GM12865 (cell line): ENCODE data around the gene SLA2.
A peak's percentile ranks its signal among the peaks of the same experiment; 100 is the strongest.
"Not testable (repeated sequence)": the region's sequence is repeated elsewhere in the genome, so short reads cannot be mapped to it uniquely, and the experiment has no call there.

ENCODE experiments used
- DNase-seq: peaks from one replicate; pipeline ENCODE4 v3.0.0; 2010; ENCODE audit warnings: low read depth
- H3K4me3 ChIP-seq: 2 replicates; pipeline ENCODE4 v1.5.1; 2011; ENCODE audit warnings: mild to moderate bottlenecking, low read depth, low read length, control low read depth
- CTCF ChIP-seq: IDR thresholded peaks from 2 replicates; pipeline ENCODE4 v1.5.1; 2011; ENCODE audit warnings: low read length, control low read depth, low read depth, inconsistent platforms; ENCODE audit not compliant: insufficient read depth; ENCODE audit errors: missing control alignments

The SLA2 gene

DNA sequence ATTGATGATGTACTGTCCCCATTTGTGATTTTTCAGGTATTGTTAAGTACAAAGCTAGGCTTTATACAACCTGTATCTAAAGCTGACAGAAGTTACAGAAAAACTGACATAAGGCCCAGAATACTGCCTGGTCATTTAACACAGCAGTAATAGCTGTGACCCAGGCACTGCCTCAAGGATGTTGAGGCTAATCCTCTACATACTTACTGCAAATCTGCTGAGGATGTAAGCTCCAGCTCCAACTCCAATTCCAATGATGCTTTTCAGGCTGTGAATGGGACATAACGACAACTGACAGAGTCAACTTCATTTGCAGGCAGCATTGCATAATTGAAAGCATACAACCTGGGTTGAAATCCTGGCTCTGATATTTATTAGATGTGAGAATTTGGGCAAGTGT lies 36.3 kb upstream of the SLA2 start:
- DNase-seq = no peak
- TF ChIP-seq CTCF = no peak
- H3K4me3 ChIP-seq = no peak overlapping the region

DNA sequence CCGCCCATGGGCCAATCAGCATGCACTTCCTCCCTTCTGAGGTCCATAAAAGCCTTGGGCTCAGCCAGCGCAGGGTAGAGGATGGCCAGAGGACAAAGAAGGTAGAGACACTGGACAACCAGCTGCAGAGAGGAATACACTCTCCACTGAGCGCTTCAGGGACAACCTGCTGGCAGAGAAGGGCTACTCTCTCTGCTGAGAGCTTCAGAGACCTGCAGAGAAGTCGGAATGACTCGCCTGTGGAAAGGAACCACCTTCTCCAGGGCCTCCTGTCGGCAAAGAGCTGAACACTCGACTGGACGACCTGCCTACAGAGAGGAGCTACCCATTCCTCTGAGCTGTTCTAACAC lies 31.4 kb upstream of the SLA2 start:
- H3K4me3 ChIP-seq = no peak overlapping the region
- no peak for DNase-seq
- no peak for TF ChIP-seq CTCF

DNA sequence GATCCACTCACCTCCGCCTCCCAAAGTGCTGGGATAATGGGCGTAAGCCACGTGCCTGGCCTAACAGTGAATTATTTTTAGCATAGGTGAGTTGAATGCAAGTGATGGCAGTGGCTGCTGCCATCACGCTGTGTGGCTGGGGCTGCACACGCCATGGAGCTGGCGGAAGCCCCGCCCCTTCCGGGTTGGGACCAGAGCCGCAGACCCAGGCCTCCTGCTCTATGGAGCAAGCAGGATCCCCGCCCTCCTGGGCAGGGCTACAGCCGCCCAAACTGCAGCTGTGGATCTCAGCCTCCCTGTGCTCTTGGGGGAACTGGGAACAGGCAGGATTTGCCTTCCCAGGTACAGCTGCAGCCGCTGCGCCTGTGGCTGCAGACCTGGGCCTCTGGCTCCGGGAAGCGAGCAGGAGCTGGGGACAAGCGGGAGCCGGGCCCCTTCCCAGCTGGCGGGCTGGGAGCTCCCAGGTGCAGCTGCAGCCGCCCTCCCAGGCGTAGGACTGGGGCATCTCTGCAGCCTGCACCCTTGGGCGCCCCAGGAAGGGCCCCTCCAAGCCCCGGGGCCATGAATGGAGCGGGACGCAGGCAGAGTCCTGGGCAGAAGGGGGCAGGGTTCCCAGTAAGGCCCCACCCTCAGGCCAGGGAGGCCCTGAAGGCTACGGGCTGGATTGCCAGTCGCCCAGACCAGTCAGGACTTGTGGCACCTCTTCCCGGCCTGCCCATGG lies 30.9 kb upstream of the SLA2 start:
- no peak for DNase-seq
- TF ChIP-seq CTCF = no peak
- H3K4me3 ChIP-seq = no peak overlapping the region

GRCh38 chr20:36675545-36675944 lies 29.5 kb upstream of the SLA2 start:
- not testable (repeated sequence) for H3K4me3 ChIP-seq, DNase-seq

DNA sequence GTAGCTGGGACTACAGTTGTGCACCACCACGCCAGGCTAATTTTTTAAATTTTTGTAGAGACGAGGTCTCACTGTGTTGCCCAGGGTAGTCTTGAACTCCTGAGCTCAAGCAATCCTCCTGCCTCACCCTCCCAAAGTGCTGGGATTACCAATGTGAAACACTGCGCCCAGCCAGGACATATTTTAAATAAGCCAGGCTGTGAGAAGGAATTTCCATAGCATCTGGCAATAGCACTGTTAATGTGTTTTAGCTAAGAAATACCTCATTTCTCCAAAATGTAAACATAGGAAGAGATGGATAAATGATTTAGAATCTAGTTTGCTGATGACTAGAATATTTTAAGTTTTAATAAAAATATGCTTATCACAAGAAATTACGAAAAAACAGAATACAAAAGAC lies 27.0 kb upstream of the SLA2 start:
- DNase-seq = no peak
- TF ChIP-seq CTCF = no peak
- H3K4me3 ChIP-seq = no peak overlapping the region

DNA sequence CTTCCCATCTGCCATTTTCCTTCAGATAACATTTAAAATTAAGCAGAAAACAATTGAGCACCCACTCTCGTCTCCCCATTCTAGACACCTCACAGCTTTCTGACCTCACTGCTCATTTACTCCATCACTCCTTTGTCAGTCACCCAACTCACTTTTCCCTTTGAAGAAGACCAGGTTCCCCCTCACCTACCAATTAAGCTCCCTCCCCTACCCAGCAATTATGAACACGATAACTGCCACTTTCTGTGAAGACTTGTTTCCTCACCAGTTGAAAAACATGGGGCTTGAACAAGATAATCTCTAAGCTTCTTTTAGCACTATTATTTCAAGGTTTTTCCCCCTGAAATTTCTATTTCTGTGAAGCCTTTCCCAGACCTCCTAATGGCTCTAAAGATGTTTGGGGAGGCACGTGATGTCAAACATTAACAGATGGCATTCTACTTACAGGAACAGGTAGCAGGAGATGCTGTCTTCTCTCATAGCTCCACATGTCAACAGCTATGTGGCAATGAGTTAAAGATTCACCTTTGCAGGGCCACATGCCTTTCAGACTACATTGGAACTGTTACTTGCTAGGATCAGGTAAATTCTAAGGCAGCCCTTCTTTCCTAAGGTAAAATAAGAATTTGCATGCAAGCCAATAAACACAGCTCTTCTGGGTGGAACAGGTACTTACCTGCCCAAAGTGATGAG lies 24.8 kb upstream of the SLA2 start:
- no peak overlapping the region for H3K4me3 ChIP-seq
- DNase-seq = no peak
- no peak for TF ChIP-seq CTCF

- no peak overlapping the region for H3K4me3 ChIP-seq
- peak; percentile 40 for DNase-seq
- TF ChIP-seq CTCF = peak; percentile 4
These were observed 20.3 kb upstream of the SLA2 start for GRCh38 chr20:36666181-36666740.
